Measurements from ENCODE around the gene STIM1. TPM values are rescaled to one million over a fixed set of nuclear protein-coding genes. Genes with fewer than 3 reads are reported as not detected.

STIM1 gene
- total RNA-seq, 1 donor: 57.9 TPM

DNA sequence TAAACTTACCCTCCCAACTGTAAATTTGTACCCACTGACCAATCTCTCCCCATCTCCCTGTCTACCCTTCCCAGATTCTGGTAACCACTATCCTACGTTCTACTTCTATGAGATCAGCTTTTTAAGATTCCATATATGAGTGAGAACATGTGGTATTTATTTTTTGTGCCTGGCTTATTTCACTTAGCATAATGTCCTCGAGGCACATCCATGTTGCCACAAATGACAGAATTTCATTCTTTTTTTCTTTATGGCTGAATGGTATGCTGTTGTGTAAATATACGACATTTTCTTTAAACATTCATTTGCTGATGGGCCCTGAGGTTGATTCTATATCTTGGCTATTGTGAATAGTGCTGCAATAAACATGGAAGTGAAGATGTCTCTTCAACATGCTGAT, 164.4 kb downstream of the STIM1 start:
- Histone ChIP-seq H2AFZ (ENCODE audit: low read length) (no peak overlapping the region), H3K27ac (ENCODE audit: low read depth, low read length) (no peak overlapping the region), H3K79me2 (ENCODE audit: insufficient read depth, low read length) (peaks cover 3% of the 10 kb centered on the region), H3K27me3 (ENCODE audit: insufficient read depth, low read length) (no peaks in the 10 kb centered on the region), H3K4me2 (ENCODE audit: insufficient read depth, low read length) (no peak overlapping the region), H3K9me3 (ENCODE audit: low read depth, low read length) (no peaks in the 10 kb centered on the region), H3K4me3 (ENCODE audit: insufficient read depth, low read length) (no peak overlapping the region), H4K20me1 (ENCODE audit: insufficient read depth, low read length) (peaks cover 2% of the 10 kb centered on the region), H3K36me3 (ENCODE audit: insufficient read depth, low read length) (no peaks in the 10 kb centered on the region), H3K4me1 (ENCODE audit: insufficient read depth, low read length) (no peaks in the 10 kb centered on the region)
- TF ChIP-seq, protein P1, sequence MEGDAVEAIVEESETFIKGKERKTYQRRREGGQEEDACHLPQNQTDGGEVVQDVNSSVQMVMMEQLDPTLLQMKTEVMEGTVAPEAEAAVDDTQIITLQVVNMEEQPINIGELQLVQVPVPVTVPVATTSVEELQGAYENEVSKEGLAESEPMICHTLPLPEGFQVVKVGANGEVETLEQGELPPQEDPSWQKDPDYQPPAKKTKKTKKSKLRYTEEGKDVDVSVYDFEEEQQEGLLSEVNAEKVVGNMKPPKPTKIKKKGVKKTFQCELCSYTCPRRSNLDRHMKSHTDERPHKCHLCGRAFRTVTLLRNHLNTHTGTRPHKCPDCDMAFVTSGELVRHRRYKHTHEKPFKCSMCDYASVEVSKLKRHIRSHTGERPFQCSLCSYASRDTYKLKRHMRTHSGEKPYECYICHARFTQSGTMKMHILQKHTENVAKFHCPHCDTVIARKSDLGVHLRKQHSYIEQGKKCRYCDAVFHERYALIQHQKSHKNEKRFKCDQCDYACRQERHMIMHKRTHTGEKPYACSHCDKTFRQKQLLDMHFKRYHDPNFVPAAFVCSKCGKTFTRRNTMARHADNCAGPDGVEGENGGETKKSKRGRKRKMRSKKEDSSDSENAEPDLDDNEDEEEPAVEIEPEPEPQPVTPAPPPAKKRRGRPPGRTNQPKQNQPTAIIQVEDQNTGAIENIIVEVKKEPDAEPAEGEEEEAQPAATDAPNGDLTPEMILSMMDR (IDR thresholded peaks at IDR 0.05; ENCODE audit: extremely low read depth, low read depth, low read length): no peak
- no peak for DNase-seq (ENCODE audit: insufficient read length, low spot score, missing footprints)

- Histone ChIP-seq H4K20me1 (ENCODE audit: insufficient read depth, low read length) (peaks cover 2% of the 10 kb centered on the region), H3K4me1 (ENCODE audit: insufficient read depth, low read length) (peaks cover 6% of the 10 kb centered on the region), H3K9me3 (ENCODE audit: low read depth, low read length) (no peaks in the 10 kb centered on the region), H3K79me2 (ENCODE audit: insufficient read depth, low read length) (peaks cover 3% of the 10 kb centered on the region), H3K4me3 (ENCODE audit: insufficient read depth, low read length) (no peak overlapping the region), H3K27me3 (ENCODE audit: insufficient read depth, low read length) (no peaks in the 10 kb centered on the region), H3K4me2 (ENCODE audit: insufficient read depth, low read length) (no peak overlapping the region), H3K27ac (ENCODE audit: low read depth, low read length) (no peak overlapping the region), H2AFZ (ENCODE audit: low read length) (no peak overlapping the region), H3K36me3 (ENCODE audit: insufficient read depth, low read length) (no peaks in the 10 kb centered on the region)
- DNase-seq (ENCODE audit: insufficient read length, low spot score, missing footprints): no peak
- TF ChIP-seq, protein P1 (IDR thresholded peaks at IDR 0.05; ENCODE audit: extremely low read depth, low read depth, low read length): no peak
These were observed 167.2 kb downstream of the STIM1 start for GRCh38 chr11:4022669-4023068.

GRCh38 chr11:4025248-4025966, 169.9 kb downstream of the STIM1 start:
- H2AFZ ChIP-seq (ENCODE audit: low read length): no peak overlapping the region
- H3K27ac ChIP-seq (ENCODE audit: low read depth, low read length): no peak overlapping the region
- no peak overlapping the region for H3K4me3 ChIP-seq (ENCODE audit: insufficient read depth, low read length)
- TF ChIP-seq, protein P1 (IDR thresholded peaks at IDR 0.05; ENCODE audit: extremely low read depth, low read depth, low read length): no peak
- peaks cover 2% of the 10 kb centered on the region for H4K20me1 ChIP-seq (ENCODE audit: insufficient read depth, low read length)
- peaks cover 3% of the 10 kb centered on the region for H3K79me2 ChIP-seq (ENCODE audit: insufficient read depth, low read length)
- DNase-seq (ENCODE audit: insufficient read length, low spot score, missing footprints): no peak
- H3K27me3 ChIP-seq (ENCODE audit: insufficient read depth, low read length): no peaks in the 10 kb centered on the region
- H3K4me1 ChIP-seq (ENCODE audit: insufficient read depth, low read length): peaks cover 6% of the 10 kb centered on the region
- H3K9me3 ChIP-seq (ENCODE audit: low read depth, low read length): no peaks in the 10 kb centered on the region
- no peak overlapping the region for H3K4me2 ChIP-seq (ENCODE audit: insufficient read depth, low read length)
- H3K36me3 ChIP-seq (ENCODE audit: insufficient read depth, low read length): no peaks in the 10 kb centered on the region

DNA sequence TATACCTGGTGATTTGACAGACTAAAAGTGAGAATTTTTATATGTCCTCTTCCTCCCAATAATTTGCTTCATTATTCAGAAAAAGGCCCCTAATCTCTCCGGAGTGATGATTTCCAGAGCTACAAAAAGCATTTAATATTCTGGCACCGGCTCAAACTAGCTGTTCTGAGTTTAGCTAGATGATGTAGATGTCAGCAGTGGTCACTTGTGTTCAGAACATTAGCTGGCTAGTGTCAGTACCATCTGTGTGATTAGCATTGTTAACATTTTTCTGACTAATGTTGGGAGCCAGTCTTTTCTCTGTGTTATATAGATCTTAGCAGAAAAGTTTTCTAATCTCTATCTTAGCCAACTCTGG, 170.5 kb downstream of the STIM1 start:
- no peak for DNase-seq (ENCODE audit: insufficient read length, low spot score, missing footprints)
- no peaks in the 10 kb centered on the region for H3K27me3 ChIP-seq (ENCODE audit: insufficient read depth, low read length)
- H4K20me1 ChIP-seq (ENCODE audit: insufficient read depth, low read length): peaks cover 2% of the 10 kb centered on the region
- no peak overlapping the region for H3K4me2 ChIP-seq (ENCODE audit: insufficient read depth, low read length)
- peaks cover 2% of the 10 kb centered on the region for H3K79me2 ChIP-seq (ENCODE audit: insufficient read depth, low read length)
- no peak overlapping the region for H2AFZ ChIP-seq (ENCODE audit: low read length)
- no peaks in the 10 kb centered on the region for H3K36me3 ChIP-seq (ENCODE audit: insufficient read depth, low read length)
- no peak overlapping the region for H3K27ac ChIP-seq (ENCODE audit: low read depth, low read length)
- H3K4me1 ChIP-seq (ENCODE audit: insufficient read depth, low read length): peaks cover 6% of the 10 kb centered on the region
- H3K4me3 ChIP-seq (ENCODE audit: insufficient read depth, low read length): no peak overlapping the region
- H3K9me3 ChIP-seq (ENCODE audit: low read depth, low read length): no peaks in the 10 kb centered on the region
- TF ChIP-seq, protein P1 (IDR thresholded peaks at IDR 0.05; ENCODE audit: extremely low read depth, low read depth, low read length): no peak

Measured in osteoblast (primary cell).